Smooth muscle cell of the pulmonary artery (primary cell): Measurements from ENCODE around the gene ARHGAP40. TPM values are rescaled to one million over a fixed set of nuclear protein-coding genes. Genes with fewer than 3 reads are reported as not detected.

Experiments
- total RNA-seq: library from RNA; depleted of rRNA; stranded (reverse); fragments of >200 nt; gene quantifications from 2 replicates; pipeline ENCODE4 v1.2.3, GENCODE V29; 2014

Gene ARHGAP40
- total RNA-seq: not detected in 2 replicates

GRCh38 chr20:38601216-38602184, at the start of gene ARHGAP40:
ARHGAP40 (plus strand) TSS chr20:38601809.

GRCh38 chr20:38581013-38581412, 20.6 kb upstream of the ARHGAP40 start, which contains the start of gene ADIG:
ADIG (plus strand) TSS chr20:38581197; CDS start chr20:38581251, 54 bp downstream.

Other genes starting within 250 kb of the ARHGAP40 start
- gene SNHG17, start 166.5 kb upstream of the ARHGAP40 start, total RNA-seq: 4.6 and 12.4 TPM in 2 replicates
- gene RALGAPB, start 129.0 kb upstream of the ARHGAP40 start, total RNA-seq: 32.9 and 33.8 TPM in 2 replicates
- not detected in 2 replicates for gene ADIG, start 20.6 kb upstream of the ARHGAP40 start, total RNA-seq
- not detected in 2 replicates for gene SLC32A1, start 122.7 kb downstream of the ARHGAP40 start, total RNA-seq
- 5.2 and 5.5 TPM in 2 replicates for gene ACTR5, start 146.7 kb downstream of the ARHGAP40 start, total RNA-seq
- 0.13 TPM in 2 replicates for gene PPP1R16B, start 203.9 kb downstream of the ARHGAP40 start, total RNA-seq